C4-2B (cell line): ENCODE data around the gene HHIPL1.

ENCODE experiments used
- CTCF ChIP-seq: fragments of 450-650 bp; conservative IDR thresholded peaks from 2 replicates; pipeline ENCODE4 v1.5.1; 2017; ENCODE audit warnings: mild to moderate bottlenecking
- ZFX ChIP-seq: fragments of 450-650 bp; IDR thresholded peaks from 2 replicates; pipeline ENCODE4 v1.6.1; 2017

GRCh38 chr14:99706107-99706900 is 61.4 kb downstream of the HHIPL1 start:
- TF ChIP-seq CTCF (no peak), ZFX (no peak)
